Stimulated activated naive CD8-positive, alpha-beta T cell treated with anti-CD3 and anti-CD28 coated beads, Interleukin-15, Interleukin-2, amounts not matched to agents 100 U/mL and 50 U/mL, for 24 hours (primary cell): ENCODE measurements around the gene SSNA1.
A peak's percentile ranks its signal among the peaks of the same experiment; 100 is the strongest.

Experiments
- ATAC-seq: fragments of 150-1000 bp; cut with Tn5 transposase; one replicate; pipeline ENCODE4 v1.10.0; 2021
- DNase-seq: peaks from one replicate; pipeline ENCODE4 v3.0.0; 2021

Gene SSNA1

GRCh38 chr9:137201205-137201868 lies 12.9 kb downstream of the SSNA1 start:
- no peak for ATAC-seq
- no peak for DNase-seq

- no peak for DNase-seq
- no peak for ATAC-seq
These were observed 14.5 kb downstream of the SSNA1 start for GRCh38 chr9:137202966-137203365.

DNA sequence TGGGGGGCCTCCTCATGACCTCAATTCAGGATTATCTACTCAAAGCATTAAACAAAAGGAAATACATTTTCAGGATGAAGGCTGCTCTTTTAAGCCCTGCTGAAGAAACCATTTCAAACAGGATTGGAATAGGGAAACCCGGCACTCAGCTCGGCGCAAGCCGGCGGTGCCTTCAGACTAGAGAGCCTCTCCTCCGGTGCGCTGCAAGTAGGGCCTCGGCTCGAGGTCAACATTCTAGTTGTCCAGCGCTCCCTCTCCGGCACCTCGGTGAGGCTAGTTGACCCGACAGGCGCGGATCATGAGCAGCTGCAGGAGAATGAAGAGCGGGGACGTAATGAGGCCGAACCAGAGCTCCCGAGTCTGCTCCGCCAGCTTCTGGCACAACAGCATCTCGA lies 16.3 kb downstream of the SSNA1 start:
- DNase-seq, result no peak
- no peak for ATAC-seq

GRCh38 chr9:137205126-137206069 lies 16.9 kb downstream of the SSNA1 start, which contains the start of the genes NDOR1 and TMEM203:
TSS of gene NDOR1 (plus strand) at chr9:137205700. CDS start at chr9:137205778, 78 bp downstream.
TSS of gene TMEM203 (minus strand) at chr9:137205648. CDS start at chr9:137205414, 234 bp downstream.
- peak; percentile 99 for DNase-seq
- peak; percentile 65 for ATAC-seq

GRCh38 chr9:137206602-137207001 lies 18.1 kb downstream of the SSNA1 start:
- no peak for ATAC-seq
- no peak for DNase-seq

GRCh38 chr9:137211532-137211931 lies 23.1 kb downstream of the SSNA1 start:
- DNase-seq, result no peak
- ATAC-seq, result no peak

DNA sequence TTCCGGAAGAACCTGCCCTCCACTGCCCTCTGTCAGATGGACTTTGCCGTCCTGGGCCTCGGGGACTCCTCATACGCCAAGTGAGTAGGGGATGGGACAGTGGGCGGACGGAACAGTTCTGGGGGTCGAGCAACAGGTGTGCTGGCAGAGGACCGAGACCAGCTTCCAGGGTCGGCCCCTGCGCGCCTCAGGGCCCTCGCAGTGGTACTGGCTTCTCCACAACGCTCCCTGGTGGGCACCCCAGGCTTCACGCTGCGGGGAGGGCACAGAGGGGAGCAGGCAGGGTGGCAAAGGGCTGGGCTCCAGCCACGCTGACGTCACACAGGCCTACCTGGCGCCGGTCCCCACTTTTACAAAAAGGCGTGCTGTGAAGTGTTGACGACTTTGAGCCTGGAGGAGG lies 24.0 kb downstream of the SSNA1 start:
- ATAC-seq (no peak), DNase-seq (no peak)

DNA sequence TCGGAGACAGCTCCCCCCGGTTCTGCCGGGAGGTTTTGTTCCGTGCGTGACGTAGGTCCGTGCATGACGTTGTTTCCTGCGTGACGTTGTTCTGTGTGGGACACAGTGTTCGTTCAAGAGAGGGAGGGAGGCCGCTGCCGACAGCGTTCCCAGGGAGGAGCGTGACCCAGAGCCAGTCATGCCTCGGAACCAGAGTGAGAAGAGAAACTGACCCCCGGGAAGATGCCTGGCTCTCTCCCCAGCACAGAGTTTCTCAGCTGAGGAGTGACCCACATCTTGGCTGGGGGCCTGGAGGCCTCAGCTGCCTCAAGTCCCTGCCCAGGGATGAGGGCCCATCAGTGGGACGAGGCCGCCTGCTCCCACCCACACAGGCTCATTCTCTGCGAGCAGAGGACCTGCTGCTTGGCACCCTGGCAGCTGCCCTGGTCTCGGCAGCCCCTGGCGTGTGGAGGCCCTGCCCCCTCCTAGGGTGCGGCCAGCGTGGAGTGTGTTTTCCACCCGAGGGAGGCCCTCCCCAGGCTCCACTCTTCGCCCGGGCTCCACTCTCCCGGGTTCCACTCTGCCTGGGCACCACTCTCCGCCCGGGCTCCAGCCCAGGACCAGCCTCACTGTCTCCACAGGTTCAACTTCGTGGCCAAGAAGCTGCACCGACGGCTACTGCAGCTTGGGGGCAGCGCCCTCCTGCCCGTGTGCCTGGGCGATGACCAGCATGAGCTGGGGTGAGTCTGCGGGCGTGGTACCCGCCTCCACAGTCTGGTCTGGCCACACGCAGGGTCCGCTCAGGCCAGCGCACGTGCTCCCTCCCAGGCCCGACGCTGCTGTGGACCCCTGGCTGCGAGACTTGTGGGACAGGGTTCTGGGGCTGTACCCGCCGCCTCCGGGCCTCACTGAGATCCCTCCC lies 24.9 kb downstream of the SSNA1 start:
- ATAC-seq (no peak), DNase-seq (no peak)

- ATAC-seq (no peak), DNase-seq (no peak)
These were observed 26.1 kb downstream of the SSNA1 start for GRCh38 chr9:137214620-137215019.

- ATAC-seq (no peak), DNase-seq (no peak)
These were observed 26.9 kb downstream of the SSNA1 start for GRCh38 chr9:137215196-137215986.

GRCh38 chr9:137216188-137216965 lies 27.9 kb downstream of the SSNA1 start:
- DNase-seq (no peak), ATAC-seq (no peak)

GRCh38 chr9:137217276-137218211 lies 29.1 kb downstream of the SSNA1 start:
- ATAC-seq (no peak), DNase-seq (no peak)

DNA sequence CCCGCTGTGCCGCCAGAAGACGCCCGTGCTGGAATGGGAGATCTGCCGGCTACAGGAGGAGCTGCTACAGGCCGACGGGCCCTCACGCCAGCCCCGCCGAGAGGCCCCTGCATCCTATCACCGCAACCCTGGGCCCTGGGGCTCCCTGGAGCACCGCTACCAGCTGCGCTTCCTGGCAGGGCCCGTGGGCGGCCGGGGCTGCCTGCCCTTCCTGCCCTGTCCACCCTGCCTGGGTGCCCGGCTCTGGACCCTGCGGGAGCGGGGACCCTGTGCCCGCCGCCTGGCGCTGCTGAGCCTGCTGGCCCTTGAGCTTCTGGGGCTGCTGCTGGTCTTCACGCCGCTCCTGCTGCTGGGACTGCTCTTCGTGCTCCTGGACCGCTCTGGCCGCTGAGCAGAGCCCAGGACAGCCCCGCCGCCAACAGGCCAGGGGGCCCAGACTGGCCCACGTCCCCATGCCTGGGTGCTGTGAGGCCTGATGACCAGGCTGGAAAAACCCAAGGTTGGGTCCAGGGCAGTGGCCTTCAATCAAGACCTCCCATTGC lies 29.8 kb downstream of the SSNA1 start:
- ATAC-seq (no peak), DNase-seq (no peak)

GRCh38 chr9:137218754-137219271 lies 30.3 kb downstream of the SSNA1 start:
- ATAC-seq, result no peak
- DNase-seq, result no peak

DNA sequence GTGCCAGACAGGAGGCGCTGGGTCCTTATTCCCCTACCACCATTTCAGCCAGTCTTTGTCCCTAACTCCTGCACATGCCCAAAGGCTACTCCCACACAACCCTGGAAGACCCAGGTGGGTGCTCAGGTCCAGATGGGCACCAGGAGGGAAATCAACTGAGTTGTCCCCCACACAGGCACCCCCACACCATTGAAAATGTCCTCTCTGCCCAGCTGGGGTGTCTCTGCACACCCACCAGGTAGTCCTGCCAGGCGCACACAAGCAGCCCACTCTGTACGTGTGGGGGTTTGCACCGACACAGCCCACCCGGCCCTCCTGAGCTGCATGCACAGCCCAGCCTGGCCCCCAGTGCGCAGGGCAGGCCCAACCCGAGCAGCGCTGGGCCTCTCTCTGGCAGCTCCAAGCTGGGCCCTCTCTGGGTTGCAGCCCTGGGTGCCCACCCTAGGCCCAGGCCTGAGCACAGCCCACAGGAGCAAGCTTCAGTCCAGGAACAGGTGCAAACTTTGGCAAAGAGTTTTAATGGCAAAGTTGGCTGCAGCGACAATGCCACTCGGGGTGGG lies 31.4 kb downstream of the SSNA1 start:
- no peak for DNase-seq
- ATAC-seq, result no peak

DNA sequence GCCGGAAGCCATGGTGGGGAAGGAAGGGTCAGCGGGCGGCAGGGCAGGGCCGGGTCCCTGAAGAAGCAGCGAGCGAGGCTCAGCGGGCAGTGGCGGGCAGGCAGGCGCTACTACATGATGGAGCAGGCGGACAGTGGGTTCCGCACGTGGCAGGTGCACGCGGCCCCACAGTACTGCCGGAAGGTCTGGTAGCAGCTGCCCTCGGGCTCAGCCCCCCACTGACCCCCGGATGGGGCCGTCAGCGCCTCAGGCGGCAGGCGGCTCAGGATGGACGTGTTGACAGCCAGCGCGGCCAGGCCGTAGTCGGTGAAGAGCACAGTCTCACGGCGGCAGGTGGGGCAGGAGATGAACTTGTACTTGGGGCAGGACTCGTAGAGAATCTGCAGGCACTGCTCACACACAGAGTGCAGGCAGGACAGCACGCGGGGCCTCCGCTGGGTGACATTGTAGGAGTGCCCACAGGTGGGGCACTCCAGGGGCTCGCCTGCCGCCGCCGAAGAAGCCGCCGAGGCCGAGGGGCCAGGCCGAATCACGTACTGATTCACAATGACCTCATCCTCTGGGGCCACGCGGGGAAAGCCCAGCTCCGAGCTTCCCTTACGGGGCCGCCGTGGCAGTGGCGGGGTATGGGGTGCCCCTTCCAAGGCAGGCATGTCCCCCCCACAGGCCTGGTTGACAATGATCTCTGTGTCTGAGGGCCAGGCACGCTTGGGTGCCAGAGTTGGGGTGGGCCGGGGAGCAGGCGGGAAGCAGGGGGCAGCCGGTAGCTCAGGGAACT lies 32.0 kb downstream of the SSNA1 start:
- DNase-seq (no peak), ATAC-seq (no peak)

GRCh38 chr9:137221095-137221505 lies 32.6 kb downstream of the SSNA1 start:
- ATAC-seq (no peak), DNase-seq (no peak)
